GM12864 (cell line): ENCODE data around the gene AGXT.

Experiments
- DNase-seq: peaks from one replicate; pipeline ENCODE4 v3.0.0-alpha.2; 2011; ENCODE audit warnings: low read depth
- H3K4me3 ChIP-seq: 2 replicates; pipeline ENCODE4 v1.5.1; 2011; ENCODE audit warnings: mild to moderate bottlenecking, low read depth, low read length, control low read depth
- TF ChIP-seq, protein P1 (sequence below): IDR thresholded peaks from 2 replicates; pipeline ENCODE4 v1.5.1; 2011; ENCODE audit warnings: low read depth, mild to moderate bottlenecking, moderate library complexity, low read length, control low read depth, inconsistent platforms; ENCODE audit errors: missing control alignments

AGXT gene

DNA sequence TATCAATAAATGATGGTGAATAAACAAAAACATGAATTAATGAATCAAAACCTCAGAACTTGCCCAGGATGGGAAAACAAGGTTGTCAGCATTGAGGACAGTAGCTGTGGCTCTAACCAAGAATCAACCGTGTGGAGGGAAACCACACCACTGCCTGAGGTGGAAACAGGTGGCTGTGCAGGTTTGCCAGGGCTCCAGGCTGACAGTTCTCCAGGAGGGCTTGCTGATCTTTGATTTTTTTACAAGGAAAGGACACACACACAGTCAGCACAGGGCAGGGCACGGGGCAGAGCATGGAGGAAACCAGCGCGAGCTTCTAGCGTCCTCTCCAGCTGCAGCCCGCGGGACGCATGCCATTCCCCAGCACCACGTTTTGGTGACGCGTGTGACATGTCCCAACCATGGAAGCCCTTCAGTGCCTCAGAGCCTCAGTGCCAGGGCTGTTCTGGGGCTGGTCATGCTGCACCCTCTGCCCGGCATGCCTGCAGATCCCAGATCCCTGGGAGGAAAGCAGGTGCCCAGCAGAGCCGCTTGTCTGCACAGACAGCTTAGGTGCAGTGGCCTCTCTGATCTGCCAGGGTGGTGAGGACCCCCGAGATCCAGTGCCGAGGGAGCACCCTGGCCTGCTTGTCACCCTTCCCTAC lies 15.8 kb upstream of the AGXT start:
- no peak overlapping the region for H3K4me3 ChIP-seq
- no peak for DNase-seq
- TF ChIP-seq, protein P1, sequence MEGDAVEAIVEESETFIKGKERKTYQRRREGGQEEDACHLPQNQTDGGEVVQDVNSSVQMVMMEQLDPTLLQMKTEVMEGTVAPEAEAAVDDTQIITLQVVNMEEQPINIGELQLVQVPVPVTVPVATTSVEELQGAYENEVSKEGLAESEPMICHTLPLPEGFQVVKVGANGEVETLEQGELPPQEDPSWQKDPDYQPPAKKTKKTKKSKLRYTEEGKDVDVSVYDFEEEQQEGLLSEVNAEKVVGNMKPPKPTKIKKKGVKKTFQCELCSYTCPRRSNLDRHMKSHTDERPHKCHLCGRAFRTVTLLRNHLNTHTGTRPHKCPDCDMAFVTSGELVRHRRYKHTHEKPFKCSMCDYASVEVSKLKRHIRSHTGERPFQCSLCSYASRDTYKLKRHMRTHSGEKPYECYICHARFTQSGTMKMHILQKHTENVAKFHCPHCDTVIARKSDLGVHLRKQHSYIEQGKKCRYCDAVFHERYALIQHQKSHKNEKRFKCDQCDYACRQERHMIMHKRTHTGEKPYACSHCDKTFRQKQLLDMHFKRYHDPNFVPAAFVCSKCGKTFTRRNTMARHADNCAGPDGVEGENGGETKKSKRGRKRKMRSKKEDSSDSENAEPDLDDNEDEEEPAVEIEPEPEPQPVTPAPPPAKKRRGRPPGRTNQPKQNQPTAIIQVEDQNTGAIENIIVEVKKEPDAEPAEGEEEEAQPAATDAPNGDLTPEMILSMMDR: no peak

DNA sequence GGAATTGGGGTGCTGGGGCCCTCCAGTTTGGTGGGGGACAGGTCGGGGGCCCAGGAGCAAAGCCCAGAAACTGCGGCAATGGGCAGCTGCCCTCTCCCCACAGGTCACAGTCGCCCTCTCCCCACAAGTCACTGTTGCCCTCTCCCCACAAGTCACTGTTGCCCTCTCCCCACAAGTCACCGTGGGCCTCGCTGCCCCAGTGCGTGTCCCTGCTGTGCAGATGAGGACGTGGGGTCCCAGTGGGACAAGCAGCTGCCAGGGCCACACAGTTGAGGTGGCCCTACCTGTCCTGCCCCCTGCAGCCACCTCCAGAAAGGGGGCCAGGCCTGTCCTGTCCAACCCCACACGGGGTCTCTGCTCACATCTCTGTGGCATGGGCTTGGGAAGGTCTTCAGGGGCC lies 13.0 kb upstream of the AGXT start:
- no peak overlapping the region for H3K4me3 ChIP-seq
- TF ChIP-seq, protein P1: no peak
- no peak for DNase-seq

DNA sequence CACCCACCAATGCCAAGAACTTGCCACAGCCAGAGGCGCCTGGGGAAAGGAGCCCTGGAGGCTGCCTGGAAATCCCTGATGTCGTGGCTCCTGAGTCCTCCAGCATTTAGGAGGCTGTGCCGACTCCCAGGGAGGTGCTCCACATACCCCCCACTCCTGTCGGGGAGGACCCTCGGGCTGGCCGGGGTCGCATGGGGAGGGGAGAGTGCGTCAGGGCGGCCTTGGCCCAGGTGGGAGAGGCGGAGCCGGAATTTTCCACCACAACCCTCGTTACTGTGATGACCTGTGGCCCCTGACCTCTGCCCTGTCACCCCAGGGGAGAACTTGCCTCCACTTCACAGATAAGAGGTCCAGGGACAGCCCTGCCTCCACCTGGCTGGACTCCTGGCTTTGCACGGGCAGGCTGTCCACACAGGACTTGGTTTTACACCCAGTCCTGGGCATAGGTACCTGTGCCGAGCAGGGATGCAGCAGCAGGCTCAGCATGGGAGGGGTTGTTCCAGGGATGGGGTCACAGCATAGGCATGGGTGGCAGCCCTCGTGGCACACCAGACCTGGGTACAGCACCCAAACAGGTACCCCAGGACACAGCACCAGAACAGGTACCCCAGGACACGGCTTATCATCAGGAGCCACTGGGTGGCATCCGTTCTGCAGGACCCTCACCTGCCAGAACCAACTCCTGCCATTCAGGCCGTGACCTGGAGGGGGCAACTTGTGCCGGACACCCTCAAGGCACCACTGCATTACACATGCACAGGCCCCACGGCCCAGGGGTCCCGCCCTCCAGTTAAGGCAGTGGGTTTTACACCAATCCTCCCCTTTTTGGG lies 12.3 kb upstream of the AGXT start:
- no peak overlapping the region for H3K4me3 ChIP-seq
- TF ChIP-seq, protein P1: peak; percentile 46
- no peak for DNase-seq

DNA sequence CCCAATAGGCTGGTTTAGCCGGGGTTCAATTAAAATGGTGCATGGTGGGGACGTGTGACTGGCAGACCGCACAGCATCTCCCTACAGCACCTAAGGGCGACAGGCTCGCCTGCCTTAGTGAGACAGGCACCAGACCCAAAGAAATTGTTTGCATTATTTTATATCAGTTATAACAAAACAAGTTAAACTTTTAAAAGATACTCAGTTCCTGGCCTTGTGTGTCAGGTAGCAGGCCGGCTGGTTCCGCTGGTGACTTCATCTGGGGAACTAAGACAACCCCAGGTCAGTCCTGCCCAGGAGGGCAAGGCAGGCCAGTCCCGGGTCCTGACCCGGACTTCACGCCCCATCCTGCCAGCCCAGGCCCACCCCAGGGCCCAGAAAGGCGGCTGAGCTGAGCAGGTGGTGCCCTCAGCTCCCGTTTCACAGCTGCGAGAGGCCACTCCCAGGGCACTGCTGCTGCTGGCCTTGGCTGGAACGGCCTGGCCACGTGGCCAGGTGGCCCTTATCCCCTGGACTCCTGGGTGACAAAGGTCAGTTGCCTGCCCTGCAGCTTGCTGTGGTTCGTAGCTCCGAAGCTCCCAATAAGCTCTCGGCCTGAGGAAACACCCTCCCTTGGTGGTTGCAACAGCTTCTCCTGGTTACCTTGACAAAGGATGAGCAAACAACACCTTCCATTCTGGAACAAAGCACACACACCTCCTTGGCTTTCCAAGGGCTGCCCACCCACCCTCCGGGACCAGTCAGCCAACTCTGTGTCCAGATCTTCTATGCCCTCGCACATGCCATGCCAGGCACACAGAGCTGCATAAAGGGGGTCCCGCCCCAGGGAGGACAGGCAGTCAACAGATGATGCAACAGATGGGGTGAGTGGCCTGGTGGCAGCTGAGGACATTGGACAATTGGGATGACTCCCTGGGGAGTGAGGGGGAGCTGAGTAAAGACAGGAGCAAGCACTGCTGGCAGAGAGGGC lies 11.3 kb upstream of the AGXT start:
- DNase-seq: no peak
- TF ChIP-seq, protein P1: no peak
- no peak overlapping the region for H3K4me3 ChIP-seq

DNA sequence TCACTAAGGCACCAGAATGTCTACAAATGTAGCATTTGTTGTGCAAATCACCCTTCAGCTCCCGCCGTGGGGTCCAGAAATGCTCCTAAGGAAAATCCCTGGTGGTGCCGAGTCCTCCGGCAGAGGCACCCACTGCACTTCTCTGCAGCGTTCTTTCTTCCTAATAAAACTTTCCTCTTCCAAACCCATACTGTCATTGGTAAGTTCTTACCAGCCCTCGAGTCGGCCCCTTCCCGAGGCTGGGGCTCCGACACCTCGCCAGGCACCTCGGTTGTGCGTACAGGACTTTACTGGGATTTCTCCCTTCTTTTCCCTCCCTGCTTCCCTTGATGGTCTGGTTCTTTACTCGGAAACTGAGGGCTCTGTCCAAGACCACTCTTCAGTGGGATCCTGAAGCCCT lies 10.3 kb upstream of the AGXT start:
- TF ChIP-seq, protein P1: no peak
- H3K4me3 ChIP-seq: no peak overlapping the region
- no peak for DNase-seq

DNA sequence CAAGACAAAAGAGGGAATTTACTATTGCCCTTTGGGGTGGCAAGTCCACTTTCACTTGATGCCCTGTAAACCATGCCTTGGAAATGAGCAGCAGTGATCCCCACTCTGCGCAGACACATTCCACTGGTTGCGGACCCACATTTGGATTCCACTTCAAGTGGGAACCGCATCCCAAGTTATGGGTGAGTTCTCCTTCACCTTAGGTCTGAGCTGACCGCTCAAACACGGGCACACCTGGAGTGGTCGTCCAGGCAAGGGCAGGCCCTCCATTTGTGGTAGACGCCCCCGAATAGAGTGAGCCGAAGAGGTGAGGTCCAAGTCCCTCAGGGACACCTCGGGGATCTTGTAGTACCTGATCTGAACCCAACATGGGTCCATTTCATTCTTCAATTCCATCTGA lies 9.8 kb upstream of the AGXT start:
- DNase-seq: no peak
- TF ChIP-seq, protein P1: no peak
- H3K4me3 ChIP-seq: no peak overlapping the region
